Activated T-helper 2 cell treated with anti-CD3 and anti-CD28 coated beads, Interferon-gamma antibody, Interleukin-2, Interleukin-4, amounts not matched to agents 10 μg/mL and 5 μg/mL and 100 μg/mL, durations not matched to agents 14 hours and 24 hours and 36 hours (primary cell): Measurements from ENCODE around the gene STK32B. TPM values are rescaled to one million over a fixed set of nuclear protein-coding genes. Genes with fewer than 3 reads are reported as not detected.

ENCODE experiments used
- DNase-seq: peaks from one replicate; pipeline ENCODE4 v3.0.0; 2021; ENCODE audit warnings: low spot score
- H3K27ac Mint-ChIP-seq: one replicate; pipeline ENCODE4 v1.8.0; 2021; ENCODE audit warnings: mixed read lengths
- H3K27me3 Mint-ChIP-seq: one replicate; pipeline ENCODE4 v1.8.0; 2021; ENCODE audit warnings: low read depth, mixed read lengths
- H3K36me3 Mint-ChIP-seq: one replicate; pipeline ENCODE4 v1.8.0; 2021; ENCODE audit warnings: low read depth, mixed read lengths
- H3K4me1 Mint-ChIP-seq: one replicate; pipeline ENCODE4 v1.8.0; 2021; ENCODE audit warnings: low read depth, mixed read lengths
- H3K4me3 Mint-ChIP-seq: one replicate; pipeline ENCODE4 v1.8.0; 2021; ENCODE audit warnings: low read depth, mild to moderate bottlenecking, moderate library complexity, mixed read lengths
- H3K9me3 Mint-ChIP-seq: one replicate; pipeline ENCODE4 v1.8.0; 2021; ENCODE audit warnings: mixed read lengths
- intact Hi-C: fragments of 100-400 bp; cut with micrococcal nuclease; formaldehyde crosslinking; loops from one replicate; pipeline ENCODE4 v1.15.1; 2023
- total RNA-seq: library from RNA; stranded (reverse); gene quantifications from 2 replicates; pipeline ENCODE4 v1.2.3, GENCODE V29; 2022

STK32B gene
- total RNA-seq, 1 donor from 2014 or later = not detected

DNA sequence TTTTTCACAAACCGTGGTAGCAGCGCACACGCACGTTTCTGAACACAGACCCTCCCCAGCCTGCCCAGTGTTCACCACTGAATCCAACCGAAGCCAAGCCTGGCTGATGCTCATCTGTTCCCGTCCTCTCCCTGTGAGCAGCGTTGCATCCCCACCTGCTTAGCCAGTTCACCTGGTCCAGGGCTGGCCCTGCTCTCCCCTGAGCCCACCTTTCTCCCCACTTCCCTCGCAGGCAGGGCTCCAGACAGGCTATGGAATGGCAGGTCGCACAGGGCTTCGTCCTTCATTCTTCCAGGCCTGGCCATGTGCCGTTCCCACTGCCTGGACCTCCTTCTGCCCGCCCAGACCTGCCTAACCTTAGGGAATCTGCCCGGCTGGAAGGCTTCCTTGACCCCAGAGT lies 410.2 kb downstream of the STK32B start:
- Mint-ChIP-seq H3K27ac (no peak overlapping the region), H3K27me3 (no peaks in the 10 kb centered on the region), H3K4me3 (no peak overlapping the region), H3K36me3 (no peaks in the 10 kb centered on the region), H3K9me3 (no peaks in the 10 kb centered on the region), H3K4me1 (no peaks in the 10 kb centered on the region)
- DNase-seq = no peak
- intact Hi-C loops = no loop called here

- Mint-ChIP-seq H3K36me3 (no peaks in the 10 kb centered on the region), H3K9me3 (no peaks in the 10 kb centered on the region), H3K27me3 (no peaks in the 10 kb centered on the region), H3K27ac (no peak overlapping the region), H3K4me3 (no peak overlapping the region), H3K4me1 (no peaks in the 10 kb centered on the region)
- no peak for DNase-seq
- intact Hi-C loops = no loop called here
These were observed 411.1 kb downstream of the STK32B start for GRCh38 chr4:5462254-5462835.

DNA sequence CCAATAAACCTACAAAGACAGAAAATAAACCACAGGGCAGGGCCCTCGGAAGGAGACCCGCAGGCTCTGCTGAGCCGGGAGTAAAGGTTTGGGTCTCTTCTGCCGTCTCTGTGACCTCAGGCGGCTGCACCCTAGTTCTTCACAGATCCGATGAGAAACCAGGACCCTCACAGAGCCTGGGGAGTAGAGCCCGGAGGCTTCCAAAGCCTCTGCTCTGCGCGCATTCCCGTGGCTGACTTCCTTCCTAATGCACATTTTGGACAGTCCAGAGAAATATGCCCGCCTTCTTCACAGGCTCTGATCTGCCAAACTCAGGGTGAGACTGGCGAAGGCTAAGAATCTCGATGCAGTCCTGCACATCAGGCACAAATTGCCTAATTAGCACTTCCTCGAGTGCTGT lies 411.6 kb downstream of the STK32B start:
- no peaks in the 10 kb centered on the region for H3K4me1 Mint-ChIP-seq
- intact Hi-C loops = no loop called here
- H3K27ac Mint-ChIP-seq = no peak overlapping the region
- no peak for DNase-seq
- no peaks in the 10 kb centered on the region for H3K9me3 Mint-ChIP-seq
- no peaks in the 10 kb centered on the region for H3K36me3 Mint-ChIP-seq
- H3K27me3 Mint-ChIP-seq = no peaks in the 10 kb centered on the region
- no peak overlapping the region for H3K4me3 Mint-ChIP-seq

- no peaks in the 10 kb centered on the region for H3K4me1 Mint-ChIP-seq
- no peak overlapping the region for H3K27ac Mint-ChIP-seq
- intact Hi-C loops = no loop called here
- H3K4me3 Mint-ChIP-seq = no peak overlapping the region
- H3K27me3 Mint-ChIP-seq = no peaks in the 10 kb centered on the region
- DNase-seq = no peak
- H3K36me3 Mint-ChIP-seq = no peaks in the 10 kb centered on the region
- no peaks in the 10 kb centered on the region for H3K9me3 Mint-ChIP-seq
These were observed 412.1 kb downstream of the STK32B start for GRCh38 chr4:5463361-5463760.

- intact Hi-C loops = no loop called here
- H3K27me3 Mint-ChIP-seq = no peaks in the 10 kb centered on the region
- H3K27ac Mint-ChIP-seq = no peak overlapping the region
- H3K36me3 Mint-ChIP-seq = no peaks in the 10 kb centered on the region
- no peaks in the 10 kb centered on the region for H3K4me1 Mint-ChIP-seq
- H3K9me3 Mint-ChIP-seq = no peaks in the 10 kb centered on the region
- H3K4me3 Mint-ChIP-seq = no peak overlapping the region
- DNase-seq = no peak
These were observed 412.8 kb downstream of the STK32B start for GRCh38 chr4:5463936-5464650.

DNA sequence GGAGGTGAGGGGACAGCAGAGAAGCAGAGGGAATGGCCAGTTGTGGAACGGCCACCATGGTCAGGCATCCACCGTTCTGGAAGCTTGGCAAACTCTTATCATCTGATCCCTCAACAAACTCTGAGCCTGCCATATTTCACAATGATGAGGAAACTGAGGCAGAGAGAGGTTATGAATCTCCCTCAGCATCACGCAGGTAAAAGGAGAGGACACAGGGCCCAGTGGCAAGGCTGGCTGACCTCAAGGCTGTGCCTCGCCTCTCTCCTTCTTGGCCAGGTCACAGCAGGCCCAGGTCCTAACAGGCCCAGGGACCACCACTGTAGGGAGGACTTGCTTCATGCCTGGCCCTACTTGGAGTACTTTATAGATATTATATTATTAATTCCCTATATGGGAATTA lies 414.2 kb downstream of the STK32B start:
- no peaks in the 10 kb centered on the region for H3K27me3 Mint-ChIP-seq
- H3K27ac Mint-ChIP-seq = no peak overlapping the region
- H3K4me1 Mint-ChIP-seq = no peaks in the 10 kb centered on the region
- H3K9me3 Mint-ChIP-seq = no peaks in the 10 kb centered on the region
- H3K36me3 Mint-ChIP-seq = no peaks in the 10 kb centered on the region
- no peak overlapping the region for H3K4me3 Mint-ChIP-seq
- no peak for DNase-seq
- intact Hi-C loops = no loop called here

DNA sequence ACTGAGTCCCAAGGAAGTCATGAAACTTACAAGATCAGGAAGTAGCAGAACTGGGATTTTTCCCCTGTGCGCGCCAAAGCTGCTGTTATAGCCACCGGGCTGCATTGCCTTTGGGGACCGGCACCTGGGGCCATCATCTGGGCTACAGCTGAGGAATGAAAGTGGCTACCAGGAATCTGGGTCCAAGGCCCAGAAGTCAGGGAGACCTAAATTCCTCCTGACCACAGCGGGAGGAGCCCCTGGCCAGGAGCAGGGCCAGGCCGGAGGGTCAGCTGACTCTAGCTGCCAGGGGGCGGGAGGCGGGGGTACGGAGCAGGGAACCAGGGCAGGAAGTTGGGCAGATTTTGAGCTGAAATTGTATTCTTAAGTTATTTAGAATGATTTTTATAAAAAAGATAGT lies 414.7 kb downstream of the STK32B start:
- Mint-ChIP-seq H3K36me3 (no peaks in the 10 kb centered on the region), H3K27me3 (no peaks in the 10 kb centered on the region), H3K9me3 (no peaks in the 10 kb centered on the region), H3K4me1 (no peaks in the 10 kb centered on the region), H3K27ac (no peak overlapping the region), H3K4me3 (no peak overlapping the region)
- DNase-seq = no peak
- intact Hi-C loops = no loop called here

DNA sequence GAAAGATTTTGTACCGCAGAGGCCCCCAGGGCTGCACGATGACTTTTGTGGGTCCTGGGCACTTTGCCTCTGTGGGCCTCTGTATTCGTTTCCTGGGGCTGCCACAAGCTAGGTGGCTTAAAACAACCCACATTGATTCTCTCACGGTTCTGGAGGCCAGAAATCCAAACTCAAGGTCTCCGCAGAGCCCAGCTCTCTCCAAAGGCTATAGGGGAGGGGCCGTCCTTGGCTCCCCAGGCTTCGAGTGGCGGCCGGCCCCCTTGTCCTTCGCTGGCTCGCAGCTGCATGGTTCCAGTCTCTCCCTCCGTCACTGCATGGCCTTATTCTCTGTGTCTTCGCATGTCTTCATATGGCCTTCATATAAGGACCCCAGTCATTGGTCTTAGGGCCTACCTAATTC lies 415.8 kb downstream of the STK32B start:
- Mint-ChIP-seq H3K36me3 (no peaks in the 10 kb centered on the region), H3K9me3 (no peaks in the 10 kb centered on the region), H3K27ac (no peak overlapping the region), H3K4me3 (no peak overlapping the region), H3K27me3 (no peaks in the 10 kb centered on the region), H3K4me1 (no peaks in the 10 kb centered on the region)
- intact Hi-C loops = no loop called here
- no peak for DNase-seq

DNA sequence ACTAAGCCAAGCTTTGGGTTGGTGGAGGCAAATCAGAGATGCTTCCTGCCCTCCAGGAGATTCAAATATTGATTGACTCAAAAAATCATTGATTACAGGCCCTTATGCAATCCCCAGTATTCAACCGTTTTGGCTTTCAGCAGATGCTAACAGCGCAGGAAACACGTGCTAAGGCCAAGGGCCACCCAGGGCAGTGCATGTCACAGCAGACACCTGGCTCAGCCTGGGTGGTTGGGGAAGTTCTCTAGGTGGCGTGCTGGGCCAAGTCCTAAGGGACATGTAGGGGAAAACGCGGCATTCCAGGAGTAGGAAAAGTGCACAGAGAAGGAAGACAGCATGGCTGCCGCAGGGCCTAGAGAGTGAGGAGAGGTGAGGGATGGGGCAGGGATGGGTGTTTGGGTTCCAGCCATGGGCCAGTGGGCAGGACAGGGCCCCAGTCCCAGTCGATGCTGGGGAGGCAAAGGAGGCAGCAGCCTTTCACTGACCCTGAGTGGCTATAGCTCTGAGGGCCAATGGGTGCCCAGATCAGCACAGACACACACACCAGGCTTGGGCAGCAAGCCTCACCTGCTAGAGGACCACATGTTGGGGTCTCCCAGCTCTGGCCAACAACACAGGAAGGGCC lies 418.0 kb downstream of the STK32B start:
- no peaks in the 10 kb centered on the region for H3K27me3 Mint-ChIP-seq
- H3K9me3 Mint-ChIP-seq = no peaks in the 10 kb centered on the region
- no peaks in the 10 kb centered on the region for H3K4me1 Mint-ChIP-seq
- H3K36me3 Mint-ChIP-seq = no peaks in the 10 kb centered on the region
- intact Hi-C loops = no loop called here
- DNase-seq = no peak
- H3K4me3 Mint-ChIP-seq = no peak overlapping the region
- H3K27ac Mint-ChIP-seq = no peak overlapping the region

- Mint-ChIP-seq H3K4me1 (no peaks in the 10 kb centered on the region), H3K36me3 (no peaks in the 10 kb centered on the region), H3K9me3 (no peaks in the 10 kb centered on the region), H3K4me3 (no peak overlapping the region), H3K27me3 (no peaks in the 10 kb centered on the region), H3K27ac (no peak overlapping the region)
- intact Hi-C loops = no loop called here
- no peak for DNase-seq
These were observed 418.6 kb downstream of the STK32B start for GRCh38 chr4:5469861-5470260.

- H3K9me3 Mint-ChIP-seq = no peaks in the 10 kb centered on the region
- intact Hi-C loops = no loop called here
- DNase-seq = no peak
- no peaks in the 10 kb centered on the region for H3K36me3 Mint-ChIP-seq
- H3K27me3 Mint-ChIP-seq = no peaks in the 10 kb centered on the region
- no peaks in the 10 kb centered on the region for H3K4me1 Mint-ChIP-seq
- H3K4me3 Mint-ChIP-seq = no peak overlapping the region
- H3K27ac Mint-ChIP-seq = no peak overlapping the region
These were observed 419.3 kb downstream of the STK32B start for GRCh38 chr4:5470318-5471198.

DNA sequence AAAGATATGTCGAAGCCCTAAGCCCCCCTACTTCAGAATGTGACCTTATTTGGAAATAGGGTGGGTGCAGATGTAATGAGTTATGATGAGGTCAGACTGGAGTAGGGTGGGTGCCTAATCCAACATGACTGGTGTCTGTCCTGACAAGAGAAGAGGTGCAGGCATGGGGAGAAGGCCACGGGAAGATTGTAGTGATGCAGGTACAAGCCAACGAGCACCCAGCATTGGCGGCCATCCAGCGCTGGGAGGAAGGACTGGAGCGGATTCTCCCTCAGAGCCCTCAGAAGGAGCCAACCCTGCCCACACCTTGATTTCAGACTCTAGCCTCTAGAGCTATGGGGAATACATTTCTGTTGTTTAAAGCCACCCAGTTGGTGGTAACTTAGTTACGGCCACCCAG lies 419.9 kb downstream of the STK32B start:
- H3K4me1 Mint-ChIP-seq = no peaks in the 10 kb centered on the region
- no peak for DNase-seq
- H3K4me3 Mint-ChIP-seq = no peak overlapping the region
- H3K27ac Mint-ChIP-seq = no peak overlapping the region
- H3K36me3 Mint-ChIP-seq = no peaks in the 10 kb centered on the region
- intact Hi-C loops = no loop called here
- H3K9me3 Mint-ChIP-seq = no peaks in the 10 kb centered on the region
- no peaks in the 10 kb centered on the region for H3K27me3 Mint-ChIP-seq

DNA sequence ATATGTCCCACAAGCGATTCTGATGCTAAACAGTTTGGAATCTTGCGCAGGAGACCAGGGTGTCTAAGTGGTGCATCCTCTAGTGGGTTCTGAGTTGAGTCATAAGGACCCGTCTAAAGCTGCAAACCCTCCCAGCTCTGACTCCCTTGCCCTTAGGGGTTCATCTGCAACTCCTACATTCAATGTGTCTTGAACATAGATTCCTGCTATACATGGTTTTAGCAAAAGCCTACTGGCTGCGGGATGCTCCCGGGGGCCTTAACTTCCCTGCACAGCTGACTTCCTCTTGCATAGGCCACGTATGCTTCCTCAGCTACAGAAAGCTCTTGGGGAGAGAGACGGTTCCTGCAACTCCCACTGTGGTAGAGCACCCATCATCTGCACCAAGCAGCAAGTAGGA lies 420.4 kb downstream of the STK32B start:
- no peak for DNase-seq
- Mint-ChIP-seq H3K36me3 (no peaks in the 10 kb centered on the region), H3K9me3 (no peaks in the 10 kb centered on the region), H3K4me3 (no peak overlapping the region), H3K27me3 (no peaks in the 10 kb centered on the region), H3K27ac (no peak overlapping the region), H3K4me1 (no peaks in the 10 kb centered on the region)
- intact Hi-C loops = no loop called here
